ENCODE results near the gene APLP1.
"Not testable (repeated sequence)": the region's sequence is repeated elsewhere in the genome, so short reads cannot be mapped to it uniquely, and the experiment has no call there.

Gene APLP1

DNA sequence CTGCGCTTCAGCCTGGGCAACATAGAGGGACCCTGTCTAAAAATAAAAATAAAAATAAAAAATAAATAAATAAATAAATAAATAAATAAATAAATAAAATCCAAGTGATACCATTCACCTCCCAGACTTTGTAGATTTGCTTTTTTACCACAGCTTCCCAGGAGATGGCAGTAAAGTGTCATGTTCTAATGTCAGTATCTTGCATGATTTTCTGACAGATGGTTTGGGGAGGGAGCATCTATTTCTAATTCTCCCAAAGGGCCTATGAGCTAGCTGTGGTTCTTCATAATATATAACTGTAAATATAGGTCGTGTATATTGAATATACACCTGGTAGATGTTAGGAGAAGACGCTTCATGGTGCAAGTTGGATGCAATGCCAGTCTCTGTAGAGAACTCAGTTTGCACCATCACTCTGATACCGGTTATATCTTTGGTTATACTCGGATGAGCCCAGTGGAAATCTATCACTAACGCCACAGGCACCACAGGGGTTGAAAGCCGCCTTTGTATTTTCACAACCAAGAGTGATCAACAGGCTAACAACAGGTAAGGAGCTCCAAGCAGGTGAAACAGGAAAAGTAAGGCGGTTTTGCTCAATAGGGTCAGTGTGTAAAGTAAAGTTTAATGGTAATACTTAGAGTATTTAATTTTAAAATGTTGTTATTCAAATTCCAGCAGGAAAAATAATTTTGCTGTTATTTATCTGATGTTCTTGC lies 13.9 kb downstream of the APLP1 start:
- DNase-seq (ENCODE audit: low read depth, low spot score): no peak

- DNase-seq (ENCODE audit: low read depth, low spot score): no peak
Observed at GRCh38 chr19:35883882-35884281, 15.5 kb downstream of the APLP1 start.

- DNase-seq (ENCODE audit: low read depth, low spot score): no peak
Observed at GRCh38 chr19:35885225-35885738, 16.9 kb downstream of the APLP1 start.

- DNase-seq (ENCODE audit: low read depth, low spot score): no peak
Observed at GRCh38 chr19:35885904-35886303, 17.5 kb downstream of the APLP1 start.

- DNase-seq (ENCODE audit: low read depth, low spot score): no peak
Observed at GRCh38 chr19:35887197-35887596, 18.8 kb downstream of the APLP1 start.

GRCh38 chr19:35888398-35888797 lies 20.0 kb downstream of the APLP1 start:
- DNase-seq (ENCODE audit: low read depth, low spot score): no peak

- DNase-seq (ENCODE audit: low read depth, low spot score): no peak
Observed at GRCh38 chr19:35889370-35890112, 21.2 kb downstream of the APLP1 start.

DNA sequence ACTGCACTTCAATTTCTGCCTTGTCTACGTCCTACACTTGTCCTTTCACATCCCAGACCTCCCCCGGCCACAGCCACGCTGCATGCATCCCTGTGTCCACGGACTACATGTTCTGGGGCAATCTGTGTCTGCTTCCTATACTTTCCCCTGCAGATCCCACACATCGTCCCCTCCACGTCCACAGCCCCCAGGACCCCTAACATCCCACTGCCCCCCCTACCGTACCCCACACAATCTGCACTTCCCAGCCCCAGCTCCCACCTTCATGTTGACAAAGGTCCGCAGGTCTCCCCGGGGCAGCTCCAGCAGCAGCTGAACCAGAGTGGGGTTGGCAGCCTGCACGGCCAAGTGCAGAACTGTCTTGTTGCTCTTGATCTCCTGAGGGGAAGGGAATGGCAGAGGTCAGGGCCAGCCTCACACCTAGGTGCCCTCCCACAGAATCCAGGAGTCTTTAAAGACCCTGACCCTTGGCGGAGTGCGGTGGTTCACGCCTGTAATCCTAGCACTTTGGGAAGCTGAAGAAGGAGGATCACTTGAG lies 21.8 kb downstream of the APLP1 start:
- DNase-seq (ENCODE audit: low read depth, low spot score): no peak

GRCh38 chr19:35891819-35892218 lies 23.4 kb downstream of the APLP1 start:
- DNase-seq (ENCODE audit: low read depth, low spot score): not testable (repeated sequence)

GRCh38 chr19:35894342-35894741 lies 26.0 kb downstream of the APLP1 start:
- DNase-seq (ENCODE audit: low read depth, low spot score): no peak

GRCh38 chr19:35895911-35896642 lies 27.7 kb downstream of the APLP1 start:
- DNase-seq (ENCODE audit: low read depth, low spot score): no peak

- no peak for DNase-seq (ENCODE audit: low read depth, low spot score)
Observed at GRCh38 chr19:35896643-35897040, 28.3 kb downstream of the APLP1 start.

DNA sequence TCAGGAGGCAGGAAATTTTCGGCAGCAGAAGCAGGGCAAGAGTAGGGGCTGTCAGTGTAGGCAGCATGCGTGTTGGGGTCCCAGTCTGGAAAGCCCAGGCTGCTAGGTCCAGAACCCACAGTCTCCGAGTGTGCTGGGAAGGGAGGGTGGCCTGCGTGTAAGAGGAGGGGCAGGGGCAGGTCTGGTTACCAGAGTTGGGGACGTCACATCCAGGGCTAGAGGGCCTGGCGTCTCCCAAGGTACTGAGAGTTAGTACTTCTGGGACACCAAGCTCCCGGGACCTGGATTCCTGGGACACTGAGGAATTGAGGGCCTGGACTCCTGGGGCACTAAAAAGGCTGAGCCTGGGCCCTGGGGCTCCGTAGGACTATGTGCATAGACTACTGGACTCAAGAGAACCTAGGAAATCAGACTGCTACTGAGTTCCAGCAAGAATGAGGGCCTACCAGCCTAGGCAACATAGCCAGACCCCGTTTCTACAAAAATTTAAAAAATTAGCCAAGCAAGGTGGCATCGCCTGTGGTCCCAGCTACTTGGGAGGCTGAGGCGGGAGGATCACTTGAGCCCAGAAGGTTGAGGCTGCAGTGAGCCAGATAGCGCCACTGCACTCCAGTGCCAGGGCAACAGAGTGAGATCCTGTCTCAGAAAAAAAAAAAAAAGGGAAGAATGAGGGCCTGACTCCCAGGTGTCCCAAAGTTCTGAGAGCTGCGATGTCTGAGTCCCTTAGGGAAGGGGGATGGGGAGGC lies 29.5 kb downstream of the APLP1 start:
- no peak for DNase-seq (ENCODE audit: low read depth, low spot score)

DNA sequence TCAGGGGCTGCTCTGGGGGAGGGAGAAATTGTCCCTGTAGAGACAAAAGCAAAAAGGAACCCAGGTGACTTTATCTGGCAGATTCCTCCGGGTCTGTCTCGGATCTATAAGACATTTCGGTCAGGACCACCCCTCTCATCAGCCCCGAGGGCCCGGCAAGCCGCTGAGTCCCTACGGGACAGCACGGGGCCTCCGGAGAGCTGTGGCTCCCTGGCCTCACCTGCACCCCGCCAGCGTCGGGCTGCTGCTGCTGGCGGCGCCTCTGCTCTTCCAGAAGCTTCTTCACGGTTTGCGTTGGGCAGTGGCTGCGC lies 30.1 kb downstream of the APLP1 start:
- DNase-seq (ENCODE audit: low read depth, low spot score): no peak

- DNase-seq (ENCODE audit: low read depth, low spot score): no peak
Observed at GRCh38 chr19:35899547-35900214, 31.3 kb downstream of the APLP1 start.

DNA sequence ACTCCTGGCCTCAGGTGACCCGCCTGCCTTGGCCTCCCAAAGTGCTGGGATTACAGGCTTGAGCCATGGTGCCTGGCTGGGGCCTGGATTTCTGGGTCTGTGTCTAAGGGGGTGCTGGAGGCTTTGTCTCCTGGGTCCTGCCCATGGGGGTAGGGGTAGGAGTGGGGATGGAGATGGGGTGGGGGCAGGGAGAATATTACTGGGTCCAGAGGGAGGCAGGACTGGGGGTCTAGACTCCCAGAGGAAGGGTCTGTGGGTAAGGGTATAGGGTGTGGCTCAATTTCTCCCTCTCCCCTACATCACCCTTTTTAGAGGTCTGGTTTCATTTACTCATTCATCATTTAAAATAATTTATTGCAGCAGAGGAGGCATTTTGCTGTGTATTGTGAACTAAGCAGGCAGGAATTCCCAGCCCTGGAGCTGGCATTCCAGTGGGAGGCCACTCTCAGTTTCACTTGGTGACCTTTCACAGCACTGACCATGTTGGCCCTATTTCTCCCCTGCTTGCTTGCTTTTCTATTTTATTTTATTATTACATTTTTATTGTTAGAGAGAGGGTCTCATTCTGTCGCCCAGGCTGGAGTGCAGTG lies 32.8 kb downstream of the APLP1 start:
- no peak for DNase-seq (ENCODE audit: low read depth, low spot score)

DNA sequence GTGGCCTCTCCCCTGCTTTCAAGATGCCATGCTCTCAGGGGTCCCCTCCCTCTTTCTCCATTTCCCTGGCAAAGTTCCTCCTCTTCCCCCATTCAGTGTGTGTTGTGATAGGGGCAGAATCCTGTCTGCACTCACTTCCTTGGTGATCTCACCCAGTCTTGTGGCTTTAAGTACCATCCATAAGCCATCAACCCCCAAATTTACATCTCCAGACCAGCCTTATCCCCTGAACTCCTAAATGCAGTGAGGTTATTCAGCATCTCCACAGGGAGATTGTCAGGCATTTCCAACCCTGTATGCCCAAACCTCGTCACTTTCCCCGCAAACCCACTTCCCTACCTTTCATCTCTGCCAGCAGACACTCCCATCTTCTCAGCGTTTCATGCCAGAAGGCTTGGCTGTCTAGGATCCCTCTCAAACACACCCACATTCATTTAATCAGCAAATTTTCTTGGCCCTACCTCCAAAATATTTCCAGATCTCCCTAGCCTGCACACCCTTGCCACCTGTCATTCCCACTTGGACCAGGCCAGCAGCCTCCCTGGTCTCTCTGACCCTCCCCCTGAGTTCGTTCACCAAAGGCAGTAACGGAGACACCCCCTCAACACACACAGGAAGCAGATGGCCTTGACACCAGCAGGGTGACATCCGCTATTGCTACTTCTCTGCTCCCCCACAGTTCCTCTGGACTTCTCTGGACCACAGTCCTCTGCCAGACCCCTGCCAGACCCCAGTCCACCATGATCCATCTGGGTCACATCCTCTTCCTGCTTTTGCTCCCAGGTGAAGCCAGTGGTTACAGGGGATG lies 33.7 kb downstream of the APLP1 start, which contains the start of gene HCST:
Gene HCST (plus strand): TSS at position 676 of the 808 bp plus-strand sequence. CDS start 65 bp downstream, at position 741.
- no peak for DNase-seq (ENCODE audit: low read depth, low spot score)

GRCh38 chr19:35902870-35903475 lies 34.6 kb downstream of the APLP1 start:
- no peak for DNase-seq (ENCODE audit: low read depth, low spot score)

- DNase-seq (ENCODE audit: low read depth, low spot score): no peak
Observed at GRCh38 chr19:35903550-35904179, 35.3 kb downstream of the APLP1 start.

Data from brain pericyte (primary cell).